DMS 273 (cell line): ENCODE measurements around the gene ZNF784.

Experiments used
- DNase-seq: peaks from one replicate; lab custom pipeline; 2025; ENCODE audit not compliant: unreplicated experiment; lab: John Stamatoyannopoulos, UW

Gene ZNF784

DNA sequence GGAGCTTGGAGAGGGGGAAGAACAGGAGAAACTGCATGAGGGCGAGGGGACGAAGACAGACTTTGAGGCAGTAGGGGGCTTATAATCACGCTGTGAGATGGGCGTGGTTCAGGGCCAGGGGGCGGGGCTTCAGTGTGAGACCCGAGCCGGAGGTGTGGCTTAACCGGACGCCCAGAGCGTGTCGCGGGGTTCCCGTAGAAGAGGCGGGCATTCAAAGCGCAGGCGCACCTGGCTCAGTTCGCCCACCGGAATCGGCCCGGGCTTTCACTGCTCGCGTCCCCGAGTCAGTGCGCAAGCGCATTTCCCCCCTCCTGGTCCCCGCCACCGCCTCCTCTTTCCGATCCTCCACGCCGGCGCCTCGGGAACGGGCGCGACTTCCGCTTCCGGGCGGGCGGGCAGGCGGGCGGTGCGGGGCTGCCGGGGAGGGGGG is 19.1 kb downstream of the ZNF784 start:
- peak; percentile 99 for DNase-seq

DNA sequence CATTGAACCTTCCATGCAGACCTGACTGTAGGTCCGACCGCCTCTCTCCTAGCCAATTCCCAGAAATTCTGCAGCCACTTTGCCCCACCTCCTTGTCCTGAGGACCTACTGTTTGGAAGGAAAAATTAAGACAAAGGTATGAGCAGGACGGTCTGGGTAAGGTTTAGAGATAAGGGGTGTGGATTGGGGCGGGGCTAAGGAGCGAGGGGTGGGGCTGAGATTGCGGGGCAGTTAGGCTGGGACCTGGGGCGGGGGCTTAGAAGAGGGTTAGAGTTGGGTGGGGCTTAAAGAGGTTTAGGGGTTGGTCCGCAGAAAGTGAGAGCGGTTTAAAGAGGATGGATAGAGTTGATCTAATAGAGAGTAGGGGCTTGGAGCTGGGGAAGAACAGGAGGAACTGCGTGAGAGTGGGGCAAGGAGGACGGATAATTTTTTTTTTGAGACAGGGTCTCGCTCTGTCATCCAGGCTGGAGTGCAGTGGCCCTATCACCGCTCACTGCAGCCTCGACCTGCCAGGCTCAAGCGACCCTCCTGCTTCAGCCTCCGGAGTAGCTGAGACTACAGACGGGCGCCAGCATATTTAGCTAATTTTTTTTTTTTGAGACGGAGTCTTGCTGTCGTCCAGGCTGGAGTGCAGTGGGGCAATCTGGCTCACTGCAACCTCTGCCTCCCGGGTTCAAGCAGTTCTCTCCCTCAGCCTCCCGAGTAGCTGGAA is 20.6 kb downstream of the ZNF784 start:
- DNase-seq, result no peak

DNA sequence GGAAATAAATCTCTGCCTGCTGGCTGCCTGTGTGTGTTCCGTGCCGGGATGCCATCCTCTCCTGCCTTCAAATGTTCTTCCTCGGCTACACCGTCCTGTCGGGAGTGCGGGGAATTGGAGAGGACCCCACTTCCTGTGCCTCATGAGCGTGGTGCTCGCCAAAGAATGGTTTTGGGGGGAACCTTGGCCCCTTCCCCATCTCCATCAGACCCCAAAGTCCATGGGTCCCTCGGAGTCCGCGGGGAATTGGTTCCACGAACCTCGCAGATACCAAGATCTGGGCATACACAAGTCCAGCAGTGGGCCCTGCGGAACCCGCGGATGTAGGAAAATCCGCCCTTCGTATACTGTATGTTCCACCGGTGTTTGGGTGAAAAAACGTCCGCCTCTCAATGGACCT is 21.3 kb downstream of the ZNF784 start:
- no peak for DNase-seq

GRCh38 chr19:55602104-55603001 is 22.0 kb downstream of the ZNF784 start:
- DNase-seq, result no peak

GRCh38 chr19:55601084-55601483 is 23.3 kb downstream of the ZNF784 start:
- DNase-seq, result no peak

DNA sequence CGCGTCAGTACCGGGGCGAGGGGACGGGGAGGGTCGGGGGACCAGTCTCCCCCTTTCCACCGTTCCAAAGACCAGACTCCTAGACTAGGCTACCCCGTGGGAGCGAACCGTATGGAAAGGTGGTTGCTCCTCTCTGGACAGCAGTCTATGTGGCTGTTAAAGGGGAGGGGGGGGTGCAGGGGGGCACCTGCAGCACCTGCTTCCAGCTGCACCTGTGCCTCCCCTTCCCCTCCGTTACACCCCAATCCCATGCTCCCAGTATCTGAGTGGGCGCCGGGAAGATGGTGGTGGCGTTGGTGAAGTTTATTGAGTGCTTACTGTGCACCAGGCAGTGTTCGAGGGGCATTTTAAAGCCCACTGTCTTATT is 23.7 kb downstream of the ZNF784 start:
- DNase-seq, result no peak

- DNase-seq, result peak; percentile 97
Observed at GRCh38 chr19:55599842-55600661, 24.3 kb downstream of the ZNF784 start, which contains the start of gene ZNF524. ZNF524 (plus strand) TSS chr19:55600288; CDS start chr19:55602113, 1,825 bp downstream.

DNA sequence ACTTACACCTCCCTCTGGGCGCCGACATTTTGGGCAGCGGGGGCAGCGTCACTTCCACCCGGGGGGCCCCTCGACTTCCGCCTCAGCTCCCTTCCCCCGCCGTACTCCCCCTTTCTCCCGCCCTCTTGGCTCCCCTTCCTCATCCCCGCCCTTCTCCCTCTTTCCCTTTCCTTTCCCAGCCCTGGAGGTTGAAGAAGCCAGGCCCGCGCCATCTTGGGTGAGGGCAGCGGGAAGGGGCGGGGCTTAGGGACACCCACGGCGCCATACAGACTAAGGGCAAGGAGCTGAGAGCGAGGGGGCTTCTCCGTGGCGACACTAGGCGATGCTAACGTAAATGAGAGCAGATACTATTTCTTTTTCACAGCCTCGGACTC is 24.9 kb downstream of the ZNF784 start, which contains the start of gene FIZ1:
TSS of gene FIZ1 (minus strand) at position 50 of the 374 bp plus-strand sequence. CDS start 1,652 bp downstream, outside the sequence.
- peak; percentile 99 for DNase-seq

DNA sequence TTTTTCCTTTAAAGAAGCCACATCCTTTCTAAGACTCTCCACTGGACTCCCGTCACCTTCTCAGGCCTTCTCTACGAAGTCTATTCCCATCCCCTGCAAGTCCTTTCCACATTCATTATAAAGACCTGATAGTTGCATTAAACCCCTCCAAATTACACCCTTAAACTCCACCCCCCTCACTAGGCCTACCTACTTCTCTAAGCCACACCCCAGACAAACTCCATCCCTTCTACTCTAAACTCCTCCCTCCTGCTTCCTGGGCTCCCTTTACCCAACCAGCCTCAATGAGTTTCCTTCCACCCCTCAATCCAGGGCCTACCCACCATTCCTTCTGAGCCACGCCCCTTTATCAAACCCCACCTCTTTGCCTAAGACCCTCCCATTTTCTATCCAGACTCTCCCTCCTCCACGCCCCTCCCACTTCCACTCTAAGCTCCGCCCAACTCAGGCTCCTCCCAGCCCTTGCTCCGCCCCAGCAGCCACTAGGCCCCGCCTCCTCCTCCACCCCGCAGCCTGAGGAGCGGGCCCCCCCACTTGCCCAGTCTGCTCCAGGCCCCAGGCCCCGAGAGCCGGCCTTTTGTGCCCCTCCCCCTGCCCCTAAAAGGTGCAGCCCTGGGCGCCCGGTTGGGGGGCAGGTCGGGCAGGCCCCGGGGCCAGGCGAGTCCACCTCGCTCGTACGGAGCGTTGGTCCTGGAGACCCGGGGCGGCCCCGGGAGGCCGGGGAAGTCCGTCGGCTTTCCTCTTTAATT is 25.5 kb downstream of the ZNF784 start:
- DNase-seq, result peak; percentile 93

DNA sequence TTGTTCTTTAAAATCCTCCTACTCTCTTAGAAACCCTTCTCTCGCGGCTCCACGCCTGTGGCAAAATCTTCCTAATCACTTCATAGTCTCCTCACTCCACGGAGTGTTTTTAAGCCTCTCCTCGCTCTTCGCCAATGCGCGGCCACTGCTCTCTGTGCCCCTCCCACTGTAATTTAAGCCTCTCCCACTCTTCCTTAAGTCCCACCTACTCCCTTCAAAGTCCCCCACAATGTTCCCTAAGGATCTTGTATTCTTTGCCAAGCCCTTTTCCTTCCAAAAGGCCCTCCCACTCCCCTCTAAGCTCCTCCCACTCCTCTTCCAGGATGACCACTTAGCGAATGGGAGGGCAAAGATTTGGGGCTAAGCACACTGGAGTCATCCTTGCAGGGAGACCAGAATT is 26.3 kb downstream of the ZNF784 start:
- no peak for DNase-seq

DNA sequence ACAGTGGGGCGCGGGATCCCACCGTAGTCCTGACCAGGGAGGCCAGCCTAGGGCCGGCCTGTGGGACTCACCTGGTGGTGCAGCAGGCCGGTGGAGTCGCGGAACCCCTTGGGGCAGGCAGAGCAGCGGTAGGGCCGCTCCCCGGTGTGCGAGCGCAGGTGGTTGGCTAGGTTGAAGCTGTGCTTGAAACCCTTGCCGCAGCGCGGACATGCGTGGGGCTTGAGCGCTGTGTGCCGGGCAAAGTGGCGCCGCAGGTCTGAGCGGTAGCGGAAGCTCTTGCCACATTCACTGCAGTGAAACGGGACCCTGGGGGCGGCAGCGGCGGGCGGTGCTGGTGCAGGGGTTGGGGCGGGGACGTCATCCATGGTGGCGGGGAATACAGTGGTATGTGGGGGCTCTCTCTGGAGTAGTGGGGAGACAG is 26.9 kb downstream of the ZNF784 start:
- DNase-seq, result no peak

DNA sequence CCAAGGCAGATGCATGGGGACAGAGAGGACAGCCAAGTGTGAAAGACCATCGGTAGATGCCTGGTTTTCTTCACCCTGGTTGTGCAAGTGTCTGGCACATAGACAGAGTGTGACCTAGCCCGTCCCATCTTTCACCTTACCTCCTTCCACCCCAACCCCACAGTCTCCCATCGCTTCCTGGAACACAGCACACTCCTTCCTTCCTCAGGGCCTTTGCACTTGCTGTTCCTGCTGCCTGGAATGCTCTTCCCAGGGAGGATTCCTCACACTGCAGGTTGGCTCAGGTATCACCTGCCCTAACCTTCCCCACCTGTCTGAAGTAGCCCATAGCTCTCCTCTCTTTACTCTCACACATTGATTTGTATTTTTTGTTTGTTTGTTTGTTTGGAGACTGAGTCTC is 28.1 kb downstream of the ZNF784 start:
- DNase-seq, result no peak

GRCh38 chr19:55594996-55595545 is 29.3 kb downstream of the ZNF784 start:
- no peak for DNase-seq

DNA sequence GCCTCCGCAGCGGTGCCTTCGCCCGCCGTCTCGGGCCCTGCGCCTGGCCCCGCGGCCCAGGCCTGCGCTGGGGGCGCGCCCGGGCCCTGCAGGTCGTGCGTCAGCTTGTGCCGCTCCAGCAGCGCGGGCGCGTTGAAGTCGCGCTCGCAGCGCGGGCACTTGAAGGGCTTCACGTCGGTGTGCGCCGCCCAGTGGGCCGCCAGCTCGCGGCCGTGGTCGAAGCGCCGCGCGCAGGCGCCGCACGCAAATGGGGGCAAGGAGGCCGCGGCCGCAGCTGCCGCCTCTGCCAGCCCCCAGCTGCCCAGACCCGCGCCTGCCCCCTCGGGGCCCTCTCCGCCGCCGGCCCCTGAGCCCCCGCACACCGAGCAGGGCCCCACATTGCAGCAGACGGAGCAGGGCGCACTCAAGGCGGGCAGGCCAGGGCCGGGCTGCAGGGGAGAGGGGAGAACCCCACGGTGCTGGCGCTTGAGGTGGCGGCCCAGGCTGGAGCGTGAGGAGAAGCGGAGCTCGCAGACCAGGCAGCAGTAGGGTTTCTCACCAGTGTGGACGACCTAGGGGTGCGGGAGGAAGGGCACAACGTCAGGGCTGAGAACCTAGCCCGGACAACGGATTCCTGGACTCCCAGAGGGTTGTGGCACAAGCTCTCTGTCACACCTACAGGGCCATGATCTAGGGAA is 31.1 kb downstream of the ZNF784 start:
- no peak for DNase-seq

GRCh38 chr19:55592391-55593090 is 31.8 kb downstream of the ZNF784 start:
- DNase-seq, result no peak

DNA sequence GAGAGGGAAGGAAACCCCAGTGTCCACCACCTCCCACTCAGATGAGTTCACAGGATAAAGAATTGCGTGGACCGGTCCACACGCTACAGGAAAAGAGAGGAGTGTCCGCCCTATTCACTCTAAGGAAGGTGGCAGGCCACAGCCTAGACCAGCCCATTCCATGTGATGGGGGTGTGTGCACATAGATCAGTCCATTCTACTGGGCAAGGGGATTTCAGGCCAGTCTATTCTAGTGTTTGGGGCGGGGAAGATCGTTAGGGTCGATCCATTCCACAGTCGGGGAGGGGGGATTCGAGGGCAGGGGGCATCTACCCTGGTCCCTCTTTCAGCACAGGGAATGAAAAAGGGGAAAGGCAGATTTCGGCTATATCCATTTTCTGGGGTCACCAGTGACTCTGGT is 32.8 kb downstream of the ZNF784 start:
- peak; percentile 43 for DNase-seq

- DNase-seq, result peak; percentile 60
Observed at GRCh38 chr19:55590617-55591016, 33.7 kb downstream of the ZNF784 start.

DNA sequence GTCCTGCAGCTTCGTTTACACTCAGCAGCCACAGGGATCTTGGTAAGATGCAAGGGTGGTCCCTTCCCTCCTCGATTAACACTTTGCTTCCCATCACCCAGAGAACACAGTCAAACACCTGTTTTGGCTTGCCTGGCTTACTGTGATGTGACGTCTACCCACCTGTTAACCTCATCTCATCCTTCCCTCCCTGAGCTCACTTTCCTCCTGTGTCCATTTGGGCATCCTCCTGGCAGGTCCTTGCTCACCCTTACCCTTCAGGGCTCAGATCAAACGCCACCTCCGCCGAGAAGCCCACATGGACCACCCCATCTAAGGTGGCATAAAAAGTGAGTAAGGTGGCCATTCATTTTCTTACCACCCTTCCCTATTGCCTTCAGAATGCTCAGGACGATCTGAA is 34.3 kb downstream of the ZNF784 start:
- DNase-seq, result no peak

GRCh38 chr19:55588738-55589137 is 35.6 kb downstream of the ZNF784 start:
- no peak for DNase-seq
